Adrenal gland (tissue), 5 donors: ENCODE results near the gene KDM1B.

Experiments
- POLR2A ChIP-seq, 2 donors: fragments of 450-650 bp; IDR thresholded peaks; one replicate each; pipeline ENCODE4 v1.6.1; 2017; ENCODE audit warnings: antibody characterized with exemption in 2 of 2, mild to moderate bottlenecking in 2 of 2, moderate library complexity in 1 of 2
- TF ChIP-seq, protein P1 (sequence below), 6 experiments: fragments of 450-650 bp in 4 of 6; fragments of 200-600 bp in 2 of 6; sonication (generic) in 1 of 6; IDR thresholded peaks; 1 replicate in 5 of 6; 2 replicates in 1 of 6; pipeline versions ENCODE4 v1.5.1 to v1.8.0; 2016 to 2021; ENCODE audit warnings: antibody characterized with exemption in 6 of 6, mild to moderate bottlenecking in 2 of 6, moderate library complexity in 1 of 6
- donor health status: DM: no; HTN: no; CAD: no.

DNA sequence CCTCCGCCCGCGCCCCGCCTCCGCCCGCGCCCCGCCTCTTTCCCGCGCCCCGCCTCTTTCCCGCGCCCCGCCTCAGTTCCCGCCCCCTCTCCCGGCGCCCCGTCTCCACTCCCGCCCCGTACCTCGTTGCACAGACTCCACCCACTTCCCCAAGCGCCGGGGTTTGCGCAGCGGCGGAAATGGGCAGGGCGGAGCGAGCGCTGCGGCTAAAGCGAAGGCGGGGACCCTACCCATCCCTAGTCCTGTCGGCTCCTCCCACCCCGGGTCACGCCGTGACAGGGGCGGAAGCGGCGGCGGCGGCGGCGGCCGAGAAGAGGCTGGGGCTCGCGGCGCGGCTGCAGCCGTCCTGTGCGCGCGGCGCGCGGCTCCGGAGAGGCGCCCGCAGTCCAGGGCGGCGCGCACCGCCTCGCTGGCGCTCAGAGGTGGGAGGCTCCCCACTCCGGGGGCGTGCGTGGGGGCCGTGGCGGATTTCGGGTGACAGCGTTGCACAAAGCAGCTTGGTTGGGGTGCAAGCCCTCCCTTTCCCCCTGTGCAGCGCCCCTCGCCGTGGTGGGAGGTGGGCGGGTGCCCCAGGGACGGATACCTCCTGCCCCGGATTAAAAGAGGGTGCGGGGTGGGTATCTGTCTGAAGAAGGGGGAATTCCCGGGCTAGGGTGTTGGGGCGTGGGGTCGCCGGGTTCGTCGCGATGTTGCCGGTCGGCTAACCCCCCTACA is at the start of gene KDM1B:
- TF ChIP-seq, protein P1, sequence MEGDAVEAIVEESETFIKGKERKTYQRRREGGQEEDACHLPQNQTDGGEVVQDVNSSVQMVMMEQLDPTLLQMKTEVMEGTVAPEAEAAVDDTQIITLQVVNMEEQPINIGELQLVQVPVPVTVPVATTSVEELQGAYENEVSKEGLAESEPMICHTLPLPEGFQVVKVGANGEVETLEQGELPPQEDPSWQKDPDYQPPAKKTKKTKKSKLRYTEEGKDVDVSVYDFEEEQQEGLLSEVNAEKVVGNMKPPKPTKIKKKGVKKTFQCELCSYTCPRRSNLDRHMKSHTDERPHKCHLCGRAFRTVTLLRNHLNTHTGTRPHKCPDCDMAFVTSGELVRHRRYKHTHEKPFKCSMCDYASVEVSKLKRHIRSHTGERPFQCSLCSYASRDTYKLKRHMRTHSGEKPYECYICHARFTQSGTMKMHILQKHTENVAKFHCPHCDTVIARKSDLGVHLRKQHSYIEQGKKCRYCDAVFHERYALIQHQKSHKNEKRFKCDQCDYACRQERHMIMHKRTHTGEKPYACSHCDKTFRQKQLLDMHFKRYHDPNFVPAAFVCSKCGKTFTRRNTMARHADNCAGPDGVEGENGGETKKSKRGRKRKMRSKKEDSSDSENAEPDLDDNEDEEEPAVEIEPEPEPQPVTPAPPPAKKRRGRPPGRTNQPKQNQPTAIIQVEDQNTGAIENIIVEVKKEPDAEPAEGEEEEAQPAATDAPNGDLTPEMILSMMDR (IDR thresholded peaks at IDR 0.05) = peak in 1 of 6 experiments; percentile 10
- TF ChIP-seq POLR2A (IDR thresholded peaks at IDR 0.05) = peak; percentile 73 to 80
